ENCODE measurements around the gene DOK3.
A peak's percentile ranks its signal among the peaks of the same experiment; 100 is the strongest.

GRCh38 chr5:177455661-177456590 is 53.7 kb downstream of the DOK3 start:
- TF ChIP-seq CTCF (IDR thresholded peaks at IDR 0.05; ENCODE audit: insufficient read depth, low read depth, low read length) (peak; percentile 51), EZH2 (IDR thresholded peaks at IDR 0.05; ENCODE audit: insufficient read depth, low read length) (no peak)
